ENCODE measurements around the gene RRAGB. TPM values are rescaled to one million over a fixed set of nuclear protein-coding genes. Genes with fewer than 3 reads are reported as not detected.
"Not testable (repeated sequence)": the region's sequence is repeated elsewhere in the genome, so short reads cannot be mapped to it uniquely, and the experiment has no call there.

RRAGB gene
- total RNA-seq, 1 donor from 2014 or later, result 15.2 TPM

GRCh38 chrX:55750256-55750655, 32.7 kb downstream of the RRAGB start:
- no peak for TF ChIP-seq CTCF (IDR thresholded peaks at IDR 0.05)
- Histone ChIP-seq H3K27me3 (ENCODE audit: low read depth) (no peaks in the 10 kb centered on the region), H3K4me3 (no peak overlapping the region), H3K9me3 (no peaks in the 10 kb centered on the region), H3K27ac (no peak overlapping the region), H3K4me1 (no peaks in the 10 kb centered on the region), H3K36me3 (peaks cover 36% of the 10 kb centered on the region)
- intact Hi-C loops (cut with DNase I), result no loop called here
- DNase-seq (no peak), ATAC-seq (no peak)

GRCh38 chrX:55754861-55755294, 37.3 kb downstream of the RRAGB start:
- Histone ChIP-seq H3K27me3 (ENCODE audit: low read depth) (no peaks in the 10 kb centered on the region), H3K4me3 (no peak overlapping the region), H3K27ac (no peak overlapping the region), H3K4me1 (no peaks in the 10 kb centered on the region), H3K9me3 (no peaks in the 10 kb centered on the region), H3K36me3 (peaks cover 55% of the 10 kb centered on the region)
- ATAC-seq (no peak), DNase-seq (no peak)
- TF ChIP-seq CTCF (IDR thresholded peaks at IDR 0.05), result no peak
- intact Hi-C loops (cut with DNase I), result no loop called here

GRCh38 chrX:55758033-55758432, 40.5 kb downstream of the RRAGB start:
- Histone ChIP-seq H3K27ac (no peak overlapping the region), H3K27me3 (ENCODE audit: low read depth) (no peaks in the 10 kb centered on the region), H3K4me1 (no peaks in the 10 kb centered on the region), H3K9me3 (no peaks in the 10 kb centered on the region), H3K4me3 (no peak overlapping the region), H3K36me3 (peaks cover 48% of the 10 kb centered on the region)
- ATAC-seq (no peak), DNase-seq (no peak)
- no peak for TF ChIP-seq CTCF (IDR thresholded peaks at IDR 0.05)
- intact Hi-C loops (cut with DNase I), result no loop called here

GRCh38 chrX:55759478-55759877, 41.9 kb downstream of the RRAGB start:
- Histone ChIP-seq H3K4me1 (no peaks in the 10 kb centered on the region), H3K4me3 (no peak overlapping the region), H3K27me3 (ENCODE audit: low read depth) (no peaks in the 10 kb centered on the region), H3K36me3 (peaks cover 35% of the 10 kb centered on the region), H3K9me3 (no peaks in the 10 kb centered on the region), H3K27ac (no peak overlapping the region)
- intact Hi-C loops (cut with DNase I), result no loop called here
- no peak for TF ChIP-seq CTCF (IDR thresholded peaks at IDR 0.05)
- no peak for ATAC-seq
- DNase-seq, result no peak

- H3K4me1 ChIP-seq, result no peaks in the 10 kb centered on the region
- no peaks in the 10 kb centered on the region for H3K27me3 ChIP-seq (ENCODE audit: low read depth)
- no peaks in the 10 kb centered on the region for H3K36me3 ChIP-seq
- no peak for TF ChIP-seq CTCF (IDR thresholded peaks at IDR 0.05)
- no peak for DNase-seq
- no peak overlapping the region for H3K4me3 ChIP-seq
- no peaks in the 10 kb centered on the region for H3K9me3 ChIP-seq
- ATAC-seq, result no peak
- H3K27ac ChIP-seq, result no peak overlapping the region
- intact Hi-C loops (cut with DNase I), result no loop called here
Observed at GRCh38 chrX:55767100-55767499, 49.6 kb downstream of the RRAGB start.

GRCh38 chrX:55774419-55774818, 56.9 kb downstream of the RRAGB start:
- DNase-seq, result peak; percentile 46
- H3K27ac ChIP-seq; H3K36me3 ChIP-seq; H3K4me3 ChIP-seq; H3K4me1 ChIP-seq; H3K27me3 ChIP-seq (ENCODE audit: low read depth); H3K9me3 ChIP-seq; intact Hi-C loops (cut with DNase I); ATAC-seq: not testable (repeated sequence)
